Mesothelial cell of epicardium (in vitro differentiated cells): Measurements from ENCODE around the gene FHL3. TPM values are rescaled to one million over a fixed set of nuclear protein-coding genes. Genes with fewer than 3 reads are reported as not detected.
"Not testable (repeated sequence)": the region's sequence is repeated elsewhere in the genome, so short reads cannot be mapped to it uniquely, and the experiment has no call there.

ENCODE experiments used
- DNase-seq, 2 experiments: peaks; one replicate each; pipeline ENCODE4 v3.0.0; 2021; ENCODE audit warnings: low spot score in 2 of 2; ENCODE audit not compliant: unreplicated experiment in 2 of 2
- H3K27ac Mint-ChIP-seq: 2 replicates; pipeline ENCODE4 v1.8.0; 2021; ENCODE audit warnings: mixed read lengths
- H3K27me3 Mint-ChIP-seq: 2 replicates; pipeline ENCODE4 v1.8.0; 2021; ENCODE audit warnings: low read depth, mixed read lengths
- H3K36me3 Mint-ChIP-seq: 2 replicates; pipeline ENCODE4 v1.8.0; 2021; ENCODE audit warnings: mixed read lengths
- H3K4me1 Mint-ChIP-seq: 2 replicates; pipeline ENCODE4 v1.8.0; 2021; ENCODE audit warnings: mixed read lengths
- H3K4me3 Mint-ChIP-seq: 2 replicates; pipeline ENCODE4 v1.8.0; 2021; ENCODE audit warnings: mild to moderate bottlenecking, moderate library complexity, mixed read lengths
- H3K9me3 Mint-ChIP-seq: 2 replicates; pipeline ENCODE4 v1.8.0; 2021; ENCODE audit warnings: mixed read lengths
- CTCF ChIP-seq: fragments of 200-600 bp; sonication (generic); IDR thresholded peaks from one replicate; pipeline ENCODE4 v1.5.0; 2021; ENCODE audit warnings: antibody characterized with exemption; ENCODE audit not compliant: unreplicated experiment
- total RNA-seq: library from RNA; stranded (reverse); gene quantifications from 3 replicates; pipeline ENCODE4 v1.2.1, GENCODE V29; 2021

The FHL3 gene
- total RNA-seq, 1 donor from 2014 or later: 50.6 TPM

GRCh38 chr1:38037221-38037939, 32.1 kb upstream of the FHL3 start:
- H3K36me3 Mint-ChIP-seq: no peaks in the 10 kb centered on the region
- no peak overlapping the region for H3K4me3 Mint-ChIP-seq
- no peaks in the 10 kb centered on the region for H3K4me1 Mint-ChIP-seq
- peaks cover 66% of the 10 kb centered on the region for H3K27me3 Mint-ChIP-seq
- no peaks in the 10 kb centered on the region for H3K9me3 Mint-ChIP-seq
- TF ChIP-seq CTCF: no peak
- no peak overlapping the region for H3K27ac Mint-ChIP-seq
- DNase-seq: no peak

DNA sequence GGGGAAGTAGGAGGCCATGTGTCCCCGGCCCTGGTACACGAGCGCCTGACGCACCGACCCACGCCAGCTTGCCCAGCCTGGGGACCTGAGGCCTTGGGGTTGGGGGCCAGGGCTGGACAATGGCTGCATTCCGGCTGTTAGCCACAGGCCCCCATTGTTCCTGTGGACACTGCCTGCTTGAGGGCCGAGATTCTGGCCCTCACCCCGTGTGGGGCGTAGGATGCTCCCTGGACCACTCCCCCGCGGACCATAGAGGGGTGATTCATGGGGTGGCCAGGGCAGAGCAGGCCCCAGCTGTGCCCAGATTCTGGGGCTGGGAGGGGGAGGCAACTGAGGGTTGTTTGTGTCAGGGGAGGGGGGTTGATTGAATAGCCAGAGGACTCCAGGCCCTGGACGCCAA, 29.6 kb upstream of the FHL3 start:
- Mint-ChIP-seq H3K9me3 (no peaks in the 10 kb centered on the region), H3K4me3 (no peak overlapping the region), H3K27ac (no peak overlapping the region), H3K27me3 (peaks cover 41% of the 10 kb centered on the region), H3K36me3 (no peaks in the 10 kb centered on the region), H3K4me1 (peaks cover 15% of the 10 kb centered on the region)
- DNase-seq: no peak
- no peak for TF ChIP-seq CTCF

DNA sequence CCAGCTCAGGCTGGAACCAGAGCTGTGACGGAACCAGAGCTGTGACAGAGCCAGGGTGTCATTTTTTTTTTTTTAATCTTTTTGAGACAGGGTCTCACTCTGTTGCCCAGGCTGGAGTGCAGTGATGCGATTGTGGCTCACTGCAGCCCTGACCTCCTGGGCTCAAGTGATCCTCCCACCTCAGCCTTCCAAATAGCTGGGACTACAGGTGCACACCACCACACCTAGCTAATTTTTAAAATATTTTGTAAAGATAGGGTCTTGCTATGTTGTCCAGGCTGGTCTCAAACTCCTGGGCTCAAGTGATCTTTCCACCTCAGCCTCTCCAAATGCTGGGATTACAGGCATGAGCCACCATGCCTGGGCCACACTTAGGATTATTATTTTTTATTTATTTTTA, 27.7 kb upstream of the FHL3 start:
- not testable (repeated sequence) for DNase-seq, H3K4me3 Mint-ChIP-seq, H3K27ac Mint-ChIP-seq, H3K9me3 Mint-ChIP-seq, H3K36me3 Mint-ChIP-seq
- peaks cover 23% of the 10 kb centered on the region for H3K27me3 Mint-ChIP-seq
- peaks cover 33% of the 10 kb centered on the region for H3K4me1 Mint-ChIP-seq

- Mint-ChIP-seq H3K27me3 (peaks cover 15% of the 10 kb centered on the region), H3K36me3 (no peaks in the 10 kb centered on the region), H3K27ac (no peak overlapping the region), H3K9me3 (no peaks in the 10 kb centered on the region), H3K4me1 (peaks cover 45% of the 10 kb centered on the region), H3K4me3 (no peak overlapping the region)
- DNase-seq: no peak
- TF ChIP-seq CTCF: no peak
These were observed 26.2 kb upstream of the FHL3 start for GRCh38 chr1:38031513-38031866.

DNA sequence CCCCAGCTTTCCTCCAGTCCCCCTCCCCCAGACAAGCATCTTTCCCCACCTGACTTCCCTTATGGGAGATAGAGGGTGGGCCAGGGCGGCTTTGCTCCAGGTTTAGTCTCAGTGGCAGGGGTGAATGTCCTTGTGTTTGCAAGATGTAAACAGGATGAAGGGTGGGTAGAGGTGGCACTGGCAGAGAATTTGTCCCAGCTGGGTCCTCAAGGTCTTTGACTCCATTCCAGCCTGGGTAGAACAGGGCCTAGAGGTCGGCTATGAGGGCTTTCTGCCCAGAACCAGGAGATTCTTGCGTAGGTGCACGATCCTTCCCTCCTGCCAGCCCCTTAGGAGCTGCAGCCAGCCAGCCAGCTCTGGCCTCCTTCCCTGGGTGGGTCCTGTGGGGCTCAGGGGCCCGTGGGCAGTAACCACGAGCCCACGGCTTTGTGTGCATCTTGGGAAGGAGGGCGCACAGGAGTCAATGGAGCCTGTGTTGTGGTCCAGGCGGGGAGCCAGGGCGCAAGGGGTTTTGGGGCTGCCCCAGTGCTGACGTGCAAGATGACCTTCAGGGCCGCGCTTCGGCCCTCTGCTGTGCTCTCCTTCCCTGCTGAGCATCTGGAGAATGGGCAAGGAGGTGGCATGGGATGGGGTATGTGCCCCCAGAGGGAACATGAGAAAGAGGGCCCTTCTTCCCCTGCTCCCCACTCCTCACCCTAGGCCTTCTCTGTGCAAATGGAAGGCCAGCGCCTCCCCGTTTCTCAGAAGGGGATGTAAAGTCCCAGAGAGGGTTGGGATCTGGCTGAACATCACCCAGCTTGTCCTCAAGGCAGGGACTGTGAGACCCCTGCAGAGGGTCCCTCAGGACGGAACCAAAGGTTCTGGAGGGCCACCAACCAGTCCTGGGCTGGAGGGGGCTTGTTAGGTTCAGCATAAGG, 25.5 kb upstream of the FHL3 start:
- TF ChIP-seq CTCF: no peak
- Mint-ChIP-seq H3K36me3 (peaks cover 2% of the 10 kb centered on the region), H3K4me3 (peak overlapping the region; percentile 34), H3K9me3 (no peaks in the 10 kb centered on the region), H3K27ac (peak overlapping the region; percentile 77), H3K4me1 (peaks cover 45% of the 10 kb centered on the region), H3K27me3 (peaks cover 10% of the 10 kb centered on the region)
- DNase-seq: no peak
